Central memory CD8-positive, alpha-beta T cell (primary cell): ENCODE results near the gene CPNE1.
A peak's percentile ranks its signal among the peaks of the same experiment; 100 is the strongest.

ENCODE experiments used
- ATAC-seq: fragments of 150-1000 bp; cut with Tn5 transposase; replicated peaks from 2 replicates; pipeline ENCODE4 v1.10.0; 2022; ENCODE audit warnings: mild to moderate bottlenecking, moderate FRiP score, moderate number of reproducible peaks; ENCODE audit not compliant: poor library complexity, severe bottlenecking; ENCODE audit errors: extremely low read depth
- DNase-seq, 2 donors: peaks; one replicate each; pipeline ENCODE4 v3.0.0; 2021; ENCODE audit warnings: low spot score in 2 of 2
- H3K27ac Mint-ChIP-seq: one replicate; pipeline ENCODE4 v1.8.0; 2022; ENCODE audit warnings: low read depth, mild to moderate bottlenecking, moderate library complexity, mixed read lengths
- H3K27me3 Mint-ChIP-seq: one replicate; pipeline ENCODE4 v1.8.0; 2022; ENCODE audit warnings: mixed read lengths
- H3K36me3 Mint-ChIP-seq: one replicate; pipeline ENCODE4 v1.8.0; 2022; ENCODE audit warnings: mild to moderate bottlenecking, moderate library complexity, mixed read lengths; ENCODE audit not compliant: insufficient read depth
- H3K4me1 Mint-ChIP-seq: one replicate; pipeline ENCODE4 v1.8.0; 2022; ENCODE audit warnings: mixed read lengths
- H3K4me3 Mint-ChIP-seq: one replicate; pipeline ENCODE4 v1.8.0; 2022; ENCODE audit warnings: mild to moderate bottlenecking, moderate library complexity, mixed read lengths
- H3K9me3 Mint-ChIP-seq: one replicate; pipeline ENCODE4 v1.8.0; 2022; ENCODE audit warnings: mixed read lengths

Gene CPNE1

DNA sequence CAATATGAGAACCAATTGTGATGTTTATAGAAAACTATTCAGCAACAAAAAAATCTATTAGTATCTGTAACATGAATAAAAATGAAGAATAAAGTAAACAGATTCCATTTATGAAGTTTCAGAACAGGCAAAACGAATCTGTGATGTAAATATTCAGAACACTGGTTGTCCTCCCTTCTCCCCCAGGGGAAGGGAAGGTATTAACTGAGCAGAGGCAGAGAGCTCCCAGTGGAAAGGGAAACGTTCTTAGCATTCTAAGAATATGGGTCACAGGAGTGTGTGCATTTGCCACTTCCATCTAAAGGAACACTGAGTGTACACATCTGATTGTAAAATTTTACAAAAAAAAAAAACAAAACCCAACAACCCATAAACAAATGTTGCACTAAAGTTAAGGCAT lies 25.9 kb downstream of the CPNE1 start:
- Mint-ChIP-seq H3K27me3 (no peaks in the 10 kb centered on the region), H3K4me1 (peaks cover 84% of the 10 kb centered on the region), H3K9me3 (no peaks in the 10 kb centered on the region), H3K36me3 (peaks cover 8% of the 10 kb centered on the region), H3K27ac (peak overlapping the region; percentile 38), H3K4me3 (no peak overlapping the region)
- DNase-seq, result no peak
- ATAC-seq, result no peak

DNA sequence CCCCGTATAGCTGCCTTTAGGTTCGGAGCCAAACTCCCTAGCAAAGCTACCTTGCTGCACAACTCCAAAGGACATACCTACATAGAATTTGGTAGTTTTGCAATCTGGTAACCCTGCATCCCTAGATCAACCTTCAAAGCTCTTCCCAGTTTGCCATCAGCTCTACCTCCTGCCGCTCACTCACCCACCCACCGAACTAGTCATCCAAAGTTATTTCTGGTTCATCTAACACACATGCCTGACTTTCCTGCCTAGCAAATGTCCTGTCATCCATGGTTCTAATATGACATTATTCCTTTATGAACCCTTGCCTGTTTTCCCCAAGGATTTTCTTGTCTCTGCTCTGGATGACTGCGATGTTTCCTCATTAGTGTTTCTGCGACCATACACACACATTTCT lies 27.4 kb downstream of the CPNE1 start:
- Mint-ChIP-seq H3K27ac (peak overlapping the region; percentile 5), H3K36me3 (peaks cover 10% of the 10 kb centered on the region), H3K4me1 (peaks cover 80% of the 10 kb centered on the region), H3K9me3 (no peaks in the 10 kb centered on the region), H3K27me3 (no peaks in the 10 kb centered on the region), H3K4me3 (no peak overlapping the region)
- DNase-seq (no peak), ATAC-seq (no peak)

DNA sequence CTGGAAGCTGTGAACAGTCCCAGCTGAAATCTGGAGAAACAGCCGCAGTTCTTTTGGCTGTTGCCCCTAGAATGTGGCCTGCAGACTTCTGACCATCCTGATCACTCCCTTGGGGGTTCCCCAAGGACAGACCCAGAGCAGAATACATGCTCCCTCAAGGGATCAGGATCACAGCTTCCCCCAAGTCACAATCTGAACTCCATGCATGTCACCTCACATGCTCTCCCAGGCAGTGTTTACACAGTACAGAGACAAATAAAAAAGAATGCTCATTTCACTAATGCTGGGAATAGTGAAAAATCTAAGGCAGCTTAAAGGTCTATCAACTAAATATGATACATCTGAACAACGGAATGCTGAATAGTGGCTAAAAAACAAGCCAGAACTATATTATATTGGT lies 28.6 kb downstream of the CPNE1 start:
- Mint-ChIP-seq H3K4me3 (no peak overlapping the region), H3K4me1 (peaks cover 69% of the 10 kb centered on the region), H3K27me3 (no peaks in the 10 kb centered on the region), H3K9me3 (no peaks in the 10 kb centered on the region), H3K36me3 (peaks cover 18% of the 10 kb centered on the region), H3K27ac (peak overlapping the region; percentile 82)
- ATAC-seq, result no peak
- no peak for DNase-seq

DNA sequence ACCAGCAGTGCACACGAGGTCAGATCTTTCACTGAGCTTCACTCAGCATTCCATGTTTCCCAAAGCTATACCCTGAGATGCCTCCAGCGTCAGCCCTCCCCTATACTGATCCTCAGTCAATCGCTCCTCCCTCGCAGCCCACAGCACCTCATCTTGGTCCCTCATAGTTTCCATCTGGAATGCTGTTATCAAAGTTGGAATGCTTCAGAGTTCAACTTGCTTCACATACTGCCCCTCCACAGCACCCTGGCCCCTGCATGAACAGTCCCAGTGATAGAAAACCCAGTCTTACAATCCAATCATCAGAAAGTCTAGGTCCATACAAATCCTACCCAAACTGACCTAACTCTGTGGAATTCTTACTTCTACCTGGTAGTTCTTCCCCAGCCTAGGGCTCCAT lies 29.0 kb downstream of the CPNE1 start:
- Mint-ChIP-seq H3K9me3 (no peaks in the 10 kb centered on the region), H3K36me3 (peaks cover 18% of the 10 kb centered on the region), H3K4me3 (no peak overlapping the region), H3K27ac (peak overlapping the region; percentile 82), H3K4me1 (peaks cover 64% of the 10 kb centered on the region), H3K27me3 (no peaks in the 10 kb centered on the region)
- no peak for DNase-seq
- no peak for ATAC-seq

DNA sequence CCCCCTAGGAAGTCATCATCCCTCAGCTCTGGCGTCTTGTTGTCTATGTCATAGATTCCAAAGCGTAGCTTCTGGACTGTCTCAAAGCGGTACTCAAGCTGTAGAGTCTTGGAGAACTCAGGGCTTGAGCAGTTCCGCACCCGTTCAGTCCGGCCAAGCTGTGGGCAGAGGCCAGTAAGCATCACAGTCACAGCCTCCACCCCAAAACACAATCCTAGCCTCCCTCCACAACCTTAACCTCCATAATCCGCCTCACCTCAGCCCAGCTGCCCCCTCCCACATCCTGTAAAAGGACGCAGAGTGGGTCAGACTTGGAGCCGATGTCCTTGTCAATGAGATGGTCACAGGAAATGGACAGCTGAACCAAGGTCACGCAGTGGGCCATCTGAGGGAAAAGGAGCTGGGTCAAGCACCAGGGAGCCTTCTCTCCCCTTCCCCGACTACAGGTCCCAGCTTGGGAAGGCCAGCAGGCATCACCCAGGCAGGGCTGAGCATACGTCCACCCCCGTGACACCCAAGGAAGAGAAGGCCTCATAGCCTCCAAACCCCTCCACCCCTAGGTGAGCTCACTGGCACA lies 32.1 kb downstream of the CPNE1 start:
- no peak for DNase-seq
- no peaks in the 10 kb centered on the region for H3K27me3 Mint-ChIP-seq
- no peak for ATAC-seq
- no peaks in the 10 kb centered on the region for H3K9me3 Mint-ChIP-seq
- no peak overlapping the region for H3K4me3 Mint-ChIP-seq
- H3K4me1 Mint-ChIP-seq, result peaks cover 37% of the 10 kb centered on the region
- H3K27ac Mint-ChIP-seq, result no peak overlapping the region
- H3K36me3 Mint-ChIP-seq, result peaks cover 35% of the 10 kb centered on the region

DNA sequence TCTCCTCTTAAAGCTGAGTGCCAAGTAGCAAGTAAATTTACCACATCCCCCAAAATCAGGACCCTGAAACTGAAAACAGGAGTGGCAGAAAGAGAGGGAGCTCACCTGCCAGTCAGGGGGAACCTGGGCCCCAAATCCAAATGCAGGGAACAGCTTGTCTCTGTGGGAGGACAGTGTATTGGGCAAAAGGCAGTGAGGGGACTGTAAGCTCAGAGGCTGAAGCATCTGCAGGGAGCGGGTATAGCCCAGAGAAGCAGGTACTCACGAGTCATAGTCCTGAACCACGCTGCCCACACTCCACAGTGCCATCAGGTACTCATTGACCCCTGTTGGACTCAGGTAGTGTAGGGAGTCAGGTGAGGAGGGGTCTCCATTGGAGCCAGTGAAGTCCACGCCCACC lies 34.1 kb downstream of the CPNE1 start:
- Mint-ChIP-seq H3K36me3 (peaks cover 47% of the 10 kb centered on the region), H3K27me3 (no peaks in the 10 kb centered on the region), H3K4me1 (peaks cover 24% of the 10 kb centered on the region), H3K9me3 (no peaks in the 10 kb centered on the region), H3K27ac (no peak overlapping the region), H3K4me3 (no peak overlapping the region)
- DNase-seq (no peak), ATAC-seq (no peak)

DNA sequence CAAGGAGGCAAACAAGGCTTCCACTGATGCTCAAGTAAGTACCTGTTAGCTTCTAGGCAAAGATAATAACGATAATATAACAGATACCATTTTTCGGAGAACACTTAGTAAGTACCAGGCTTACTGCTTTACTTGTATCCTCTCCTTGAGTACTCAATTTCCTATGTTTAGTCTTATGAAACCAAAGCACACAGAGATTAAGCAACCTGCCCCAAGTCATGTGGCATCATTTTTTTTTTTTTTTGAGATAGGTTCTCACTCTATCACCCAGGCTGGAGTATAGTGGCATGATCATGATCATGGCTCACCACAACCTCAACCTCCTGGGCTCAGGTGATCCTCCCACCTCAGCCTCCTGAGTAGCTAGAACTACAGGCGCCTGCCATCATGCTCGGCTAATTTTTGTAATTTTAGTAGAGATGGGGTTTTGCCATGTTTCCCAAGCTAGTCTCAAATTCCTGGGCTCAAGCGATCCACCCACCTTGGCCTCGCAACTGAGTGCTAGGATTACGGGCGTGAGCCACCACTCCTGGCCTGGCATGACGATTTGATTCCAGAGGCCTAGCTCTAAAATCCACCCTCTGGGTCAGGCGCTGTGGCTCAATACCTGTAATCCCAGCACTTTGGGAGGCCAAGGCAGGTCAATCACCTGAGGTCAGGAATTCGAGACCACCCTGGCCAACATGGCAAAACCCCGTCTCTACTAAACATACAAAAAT lies 35.1 kb downstream of the CPNE1 start:
- no peaks in the 10 kb centered on the region for H3K27me3 Mint-ChIP-seq
- H3K9me3 Mint-ChIP-seq, result no peaks in the 10 kb centered on the region
- H3K4me3 Mint-ChIP-seq, result no peak overlapping the region
- no peak for ATAC-seq
- H3K4me1 Mint-ChIP-seq, result peaks cover 17% of the 10 kb centered on the region
- H3K27ac Mint-ChIP-seq, result no peak overlapping the region
- H3K36me3 Mint-ChIP-seq, result peaks cover 45% of the 10 kb centered on the region
- DNase-seq, result no peak

DNA sequence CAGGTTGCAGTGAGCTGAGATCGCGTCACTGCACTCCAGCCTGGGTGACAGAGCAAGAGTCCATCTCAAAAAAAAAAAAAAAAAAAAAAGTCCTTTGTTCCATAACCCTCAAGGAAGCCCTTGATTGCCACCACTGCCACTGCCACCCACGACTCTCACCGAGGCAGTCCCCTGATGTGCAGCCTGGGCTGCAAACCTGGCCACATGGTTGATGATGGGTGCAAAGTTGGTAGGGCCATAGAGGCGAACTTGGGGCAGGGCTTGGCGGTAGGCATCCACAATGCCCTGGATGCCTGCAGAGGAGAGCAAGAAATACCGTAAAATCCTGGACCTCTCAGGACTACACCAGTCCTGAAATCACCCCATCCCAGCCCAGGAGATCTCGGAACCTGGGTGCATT lies 37.6 kb downstream of the CPNE1 start:
- Mint-ChIP-seq H3K27me3 (no peaks in the 10 kb centered on the region), H3K36me3 (peaks cover 48% of the 10 kb centered on the region), H3K27ac (peak overlapping the region; percentile 10), H3K4me1 (peaks cover 6% of the 10 kb centered on the region), H3K9me3 (no peaks in the 10 kb centered on the region), H3K4me3 (no peak overlapping the region)
- ATAC-seq (no peak), DNase-seq (no peak)

DNA sequence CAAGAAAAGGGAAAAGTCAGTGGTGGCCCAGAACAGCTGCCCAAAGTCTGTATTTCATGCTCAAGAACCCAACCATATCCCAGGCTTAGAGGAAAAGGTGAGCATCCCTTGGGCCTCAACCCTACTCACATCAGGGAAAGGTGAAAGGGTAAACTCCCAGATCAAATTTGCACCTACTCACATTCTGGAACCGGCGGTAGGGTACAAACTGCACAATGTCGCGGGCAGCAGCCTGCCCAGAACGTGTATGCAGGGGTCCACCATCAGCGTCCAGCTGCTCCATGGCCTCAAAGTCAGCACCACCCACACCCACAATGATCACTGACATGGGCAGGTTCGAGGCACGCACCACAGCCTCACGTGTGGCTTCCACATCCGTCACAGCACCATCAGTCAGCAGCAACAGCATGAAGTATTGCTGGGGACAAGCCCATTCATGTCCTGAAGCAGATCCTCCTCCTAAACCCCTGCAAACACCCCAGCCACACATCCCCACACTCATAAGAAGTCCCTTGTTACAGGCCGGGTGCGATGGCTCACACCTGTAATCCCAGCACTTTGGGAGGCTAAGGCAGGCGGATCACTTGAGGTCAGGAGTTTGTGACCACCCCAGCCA lies 38.2 kb downstream of the CPNE1 start:
- Mint-ChIP-seq H3K9me3 (no peaks in the 10 kb centered on the region), H3K4me3 (no peak overlapping the region), H3K36me3 (peaks cover 43% of the 10 kb centered on the region), H3K27ac (no peak overlapping the region), H3K4me1 (peaks cover 7% of the 10 kb centered on the region), H3K27me3 (no peaks in the 10 kb centered on the region)
- ATAC-seq (no peak), DNase-seq (no peak)

DNA sequence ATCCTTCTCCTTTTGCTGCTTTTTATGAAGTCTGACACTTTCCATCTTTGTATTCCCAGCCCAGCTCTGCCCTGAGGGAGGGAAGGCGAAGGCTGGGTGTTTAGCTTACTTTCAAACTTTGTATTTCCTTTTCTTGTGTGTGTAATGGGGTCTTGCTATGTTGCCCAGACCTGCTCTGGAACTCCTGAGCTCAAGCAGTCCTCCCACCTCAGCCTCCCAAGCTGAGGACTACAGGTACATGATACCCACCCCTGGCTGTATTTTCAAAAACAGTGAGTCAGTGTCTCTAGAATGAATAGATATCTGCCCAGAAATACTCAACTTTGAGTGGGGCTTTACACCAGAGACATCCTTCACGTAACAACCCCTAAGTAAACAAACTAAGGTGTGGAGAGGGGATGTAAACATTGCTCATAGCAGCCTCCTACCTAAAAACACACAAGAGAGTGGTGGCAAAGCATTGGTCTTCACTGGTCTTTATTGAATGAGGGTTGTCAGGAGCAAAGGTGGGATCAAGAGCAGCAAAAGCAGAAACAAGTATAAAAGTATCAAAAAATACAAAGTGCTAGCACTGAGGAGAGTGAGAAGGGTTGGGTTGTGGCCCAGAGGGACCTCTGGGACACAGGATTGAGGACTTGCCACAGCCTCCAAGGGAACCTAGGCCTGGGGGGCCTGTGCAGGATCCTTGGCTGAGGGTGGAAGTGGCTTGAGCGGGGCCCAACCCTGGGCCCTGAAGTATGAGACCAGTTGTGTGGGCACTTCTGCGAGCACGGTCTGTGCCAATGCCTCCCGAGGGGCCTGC lies 38.9 kb downstream of the CPNE1 start:
- Mint-ChIP-seq H3K27ac (peak overlapping the region; percentile 6), H3K36me3 (peaks cover 40% of the 10 kb centered on the region), H3K4me3 (no peak overlapping the region), H3K4me1 (peaks cover 10% of the 10 kb centered on the region), H3K27me3 (no peaks in the 10 kb centered on the region), H3K9me3 (no peaks in the 10 kb centered on the region)
- no peak for DNase-seq
- ATAC-seq, result no peak

DNA sequence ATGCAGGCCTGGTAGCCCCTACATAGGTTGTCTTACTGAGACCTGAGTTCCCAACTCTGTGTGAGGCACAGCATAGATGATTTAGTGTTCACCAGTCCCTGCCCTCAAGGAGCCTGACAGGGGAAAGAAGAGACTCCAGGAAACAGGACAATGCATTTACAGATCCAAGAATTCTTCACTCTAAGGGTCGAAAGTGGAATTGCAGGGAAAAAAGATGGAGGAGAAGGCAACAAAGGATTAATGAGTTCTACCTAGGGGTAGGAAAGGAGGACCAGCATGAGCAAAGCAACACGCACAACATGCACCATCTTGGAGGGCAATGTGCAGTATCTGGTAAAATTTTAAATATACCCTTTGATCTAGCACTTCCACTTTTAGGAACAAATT lies 43.1 kb downstream of the CPNE1 start:
- no peaks in the 10 kb centered on the region for H3K9me3 Mint-ChIP-seq
- no peak for DNase-seq
- peaks cover 23% of the 10 kb centered on the region for H3K36me3 Mint-ChIP-seq
- H3K4me1 Mint-ChIP-seq, result peaks cover 34% of the 10 kb centered on the region
- H3K4me3 Mint-ChIP-seq, result no peak overlapping the region
- H3K27ac Mint-ChIP-seq, result no peak overlapping the region
- H3K27me3 Mint-ChIP-seq, result no peaks in the 10 kb centered on the region
- no peak for ATAC-seq

DNA sequence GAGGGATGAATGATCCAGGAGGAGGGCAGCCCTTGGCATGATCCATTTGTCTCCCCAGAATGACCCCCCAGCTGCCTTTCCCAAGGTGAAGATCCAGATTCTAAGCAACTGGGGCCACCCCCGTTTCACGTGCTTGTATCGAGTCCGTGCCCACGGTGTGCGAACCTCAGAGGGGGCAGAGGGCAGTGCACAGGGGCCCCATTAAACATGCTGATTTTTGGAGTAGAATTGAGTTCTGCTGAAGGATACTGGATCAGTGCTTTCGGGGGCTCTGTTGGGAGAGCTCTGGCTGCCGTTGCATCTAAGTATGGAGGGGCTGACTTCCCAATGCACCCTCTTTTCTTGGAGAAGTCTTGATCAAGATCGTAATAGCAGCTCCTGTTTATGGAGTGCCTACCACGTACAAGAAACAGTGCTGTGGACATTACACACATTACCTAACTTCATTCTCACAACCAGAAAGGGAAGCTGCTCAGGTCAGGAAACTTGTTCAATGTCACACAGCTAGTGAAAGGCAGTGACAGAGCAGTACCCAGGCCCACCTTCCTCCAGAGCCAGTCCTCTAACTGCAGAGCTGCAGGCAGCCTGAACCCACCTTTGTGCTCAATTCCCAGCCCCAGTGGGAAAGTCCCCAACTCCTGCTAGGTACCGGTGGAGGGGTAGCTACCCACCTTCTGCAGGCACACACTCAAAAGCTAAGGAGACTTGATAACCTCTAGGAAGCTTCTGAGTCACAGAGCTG lies 43.7 kb downstream of the CPNE1 start:
- DNase-seq, result no peak
- H3K36me3 Mint-ChIP-seq, result peaks cover 26% of the 10 kb centered on the region
- H3K4me1 Mint-ChIP-seq, result peaks cover 36% of the 10 kb centered on the region
- H3K9me3 Mint-ChIP-seq, result no peaks in the 10 kb centered on the region
- H3K27me3 Mint-ChIP-seq, result no peaks in the 10 kb centered on the region
- no peak overlapping the region for H3K27ac Mint-ChIP-seq
- no peak for ATAC-seq
- H3K4me3 Mint-ChIP-seq, result no peak overlapping the region
